IMR-90 (cell line): ENCODE results near the gene UBASH3A. TPM values are rescaled to one million over a fixed set of nuclear protein-coding genes. Genes with fewer than 3 reads are reported as not detected.

Experiments
- ATAC-seq: fragments of 200-7000 bp; cut with Tn5 transposase; 2 replicates; pipeline ENCODE4 v1.9.1; 2020; ENCODE audit warnings: low read depth, mild to moderate bottlenecking, moderate library complexity
- BruUV-seq: library from RNA; stranded (reverse); fragments of 400-500 nt; replicated peaks from 2 replicates; lab custom pipeline; 2021; lab: Mats Ljungman, UMichigan
- CTCF ChIA-PET: fragments of 300-600 bp; formaldehyde crosslinking; extraction: SDS; loops from one replicate; lab custom pipeline; 2021; ENCODE audit warnings: antibody characterized with exemption; lab: Yijun Ruan, JAX
- POLR2A ChIA-PET: fragments of 300-600 bp; sonication (Branson Sonifier 250); formaldehyde crosslinking; loops from one replicate; lab custom pipeline; 2022; ENCODE audit warnings: antibody characterized with exemption; ENCODE audit not compliant: unreplicated experiment; lab: Charles Lee
- DNase-seq: peaks from one replicate; pipeline ENCODE4 v3.0.0; 2013
- H2AFZ ChIP-seq: replicated peaks from 2 replicates; pipeline ENCODE3; 2013; ENCODE audit warnings: low read length, mild to moderate bottlenecking; ENCODE audit not compliant: poor library complexity
- H2AK5ac ChIP-seq: 2 replicates; pipeline ENCODE4 v1.6.1; 2013; ENCODE audit warnings: low read depth, low read length, inconsistent platforms
- H2AK9ac ChIP-seq: replicated peaks from 2 replicates; pipeline ENCODE3; 2013; ENCODE audit warnings: mild to moderate bottlenecking, low read depth, low read length, moderate library complexity; ENCODE audit not compliant: poor library complexity
- H2BK120ac ChIP-seq: 2 replicates; pipeline ENCODE4 v1.6.1; 2013; ENCODE audit warnings: low read depth, low read length, inconsistent platforms
- H2BK15ac ChIP-seq: 3 replicates; pipeline ENCODE4 v1.6.1; 2013; ENCODE audit warnings: low read depth, low read length, inconsistent platforms
- H2BK20ac ChIP-seq: 2 replicates; pipeline ENCODE4 v1.6.1; 2013; ENCODE audit warnings: low read depth, mild to moderate bottlenecking, inconsistent platforms, low read length, moderate library complexity
- H2BK5ac ChIP-seq: 2 replicates; pipeline ENCODE4 v1.6.1; 2013; ENCODE audit warnings: mild to moderate bottlenecking, low read depth, low read length, inconsistent platforms; ENCODE audit not compliant: poor library complexity, severe bottlenecking
- H3K14ac ChIP-seq: replicated peaks from 2 replicates; pipeline ENCODE4 v1.6.1; 2013; ENCODE audit warnings: low read depth, low read length, inconsistent platforms
- H3K18ac ChIP-seq: 2 replicates; pipeline ENCODE4 v1.6.1; 2013; ENCODE audit warnings: low read depth, low read length, control low read depth
- H3K23ac ChIP-seq: 2 replicates; pipeline ENCODE4 v1.6.1; 2013; ENCODE audit warnings: low read depth, low read length, inconsistent platforms
- H3K27ac ChIP-seq: 2 replicates; pipeline ENCODE4 v1.5.1; 2013; ENCODE audit warnings: mild to moderate bottlenecking, control low read depth, low read length; ENCODE audit not compliant: insufficient read depth
- H3K27me3 ChIP-seq: 2 replicates; pipeline ENCODE4 v1.6.1; 2013; ENCODE audit warnings: low read length; ENCODE audit not compliant: control insufficient read depth, insufficient read depth
- H3K36me3 ChIP-seq: 2 replicates; pipeline ENCODE4 v1.6.1; 2013; ENCODE audit warnings: low read length, mixed read lengths; ENCODE audit not compliant: control insufficient read depth, insufficient read depth
- H3K4ac ChIP-seq: 2 replicates; pipeline ENCODE4 v1.6.1; 2013; ENCODE audit warnings: low read depth, low read length, inconsistent platforms
- H3K4me1 ChIP-seq: 2 replicates; pipeline ENCODE4 v1.6.1; 2013; ENCODE audit warnings: low read length, mixed read lengths; ENCODE audit not compliant: control insufficient read depth, insufficient read depth
- H3K4me2 ChIP-seq: 2 replicates; pipeline ENCODE4 v1.6.1; 2013; ENCODE audit warnings: low read depth, mild to moderate bottlenecking, control low read depth, low read length, moderate library complexity
- H3K4me3 ChIP-seq: 2 replicates; pipeline ENCODE4 v1.5.1; 2013; ENCODE audit warnings: low read depth, mild to moderate bottlenecking, control low read depth, low read length, moderate library complexity; ENCODE audit not compliant: insufficient read depth
- H3K56ac ChIP-seq: 2 replicates; pipeline ENCODE4 v1.6.1; 2013; ENCODE audit warnings: low read length, inconsistent platforms; ENCODE audit not compliant: insufficient read depth; ENCODE audit errors: extremely low read depth
- H3K79me1 ChIP-seq, 2 experiments: 2 replicates each; pipeline ENCODE4 v1.6.1; 2013; ENCODE audit warnings: low read length in 2 of 2, inconsistent platforms in 1 of 2, low read depth in 1 of 2
- H3K9ac ChIP-seq: 2 replicates; pipeline ENCODE4 v1.6.1; 2013; ENCODE audit warnings: low read depth, low read length, control low read depth
- H3K9me1 ChIP-seq: 2 replicates; pipeline ENCODE4 v1.6.1; 2013; ENCODE audit warnings: low read length, inconsistent platforms; ENCODE audit not compliant: insufficient read depth
- H3K9me3 ChIP-seq: 2 replicates; pipeline ENCODE4 v1.6.1; 2013; ENCODE audit warnings: low read length; ENCODE audit not compliant: control insufficient read depth, insufficient read depth
- H4K20me1 ChIP-seq: 2 replicates; pipeline ENCODE4 v1.6.1; 2013; ENCODE audit warnings: low read length, inconsistent platforms; ENCODE audit not compliant: insufficient read depth
- H4K5ac ChIP-seq: 2 replicates; pipeline ENCODE4 v1.6.1; 2013; ENCODE audit warnings: mild to moderate bottlenecking, low read depth, low read length, control low read depth
- H4K8ac ChIP-seq, 2 experiments: 2 replicates each; pipeline ENCODE4 v1.6.1; 2013; ENCODE audit warnings: low read depth in 2 of 2, low read length in 2 of 2, control low read depth in 1 of 2, inconsistent platforms in 1 of 2
- H4K91ac ChIP-seq: 2 replicates; pipeline ENCODE4 v1.6.1; 2013; ENCODE audit warnings: low read depth, low read length, inconsistent platforms; ENCODE audit not compliant: insufficient read depth
- BHLHE40 ChIP-seq: fragments of 150-350 bp; IDR thresholded peaks from 2 replicates; pipeline ENCODE4 v1.6.1; 2016; ENCODE audit warnings: mild to moderate bottlenecking, low read depth, low read length
- CHD1 ChIP-seq: IDR thresholded peaks from 2 replicates; pipeline ENCODE4 v1.6.1; 2012; ENCODE audit warnings: low read depth, low read length, improper control_type of control experiment
- NFE2L2 ChIP-seq: fragments of 150-350 bp; IDR thresholded peaks from 2 replicates; pipeline ENCODE4 v1.6.1; 2016; ENCODE audit warnings: low read depth, mild to moderate bottlenecking, low read length
- SMC3 ChIP-seq: fragments of 150-350 bp; IDR thresholded peaks from 2 replicates; pipeline ENCODE4 v1.6.1; 2016; ENCODE audit warnings: low read depth, mild to moderate bottlenecking, antibody characterized with exemption, low read length, moderate library complexity
- WGBS, 2 experiments: methylation state at CpG; one replicate each; pipeline versions ENCODE4 v1.1.5 to v1.1.7; 2013; ENCODE audit warnings: missing lambda C conversion rate in 2 of 2; ENCODE audit not compliant: insufficient read length in 1 of 2; ENCODE audit errors: extremely low coverage in 2 of 2; 5-methylcytosine and 5-hydroxymethylcytosine counted together
- dilution Hi-C: fragments of 300-500 bp; cut with HindIII; formaldehyde crosslinking; loops from one replicate; pipeline ENCODE4 v1.14.3; 2018; ENCODE audit warnings: low sequenced_read_pairs; ENCODE audit not compliant: unreplicated experiment
- in situ Hi-C: fragments of 300-500 bp; cut with MboI; formaldehyde crosslinking; loops from 3 replicates; pipeline ENCODE4 v1.14.3; 2019; ENCODE audit warnings: low sequenced_read_pairs, inconsistent platforms, mixed read lengths
- intact Hi-C: fragments of 100-400 bp; cut with micrococcal nuclease; formaldehyde crosslinking; loops from 2 replicates; pipeline ENCODE4 v1.10.0; 2022
- polyA plus RNA-seq, 3 experiments: library from polyadenylated mRNA; depleted of rRNA; stranded (reverse); fragments of >200 nt; gene quantifications; 2 replicates each; pipeline ENCODE4 v1.2.3, GENCODE V29; 2012; ENCODE audit warnings: low replicate concordance in 1 of 3
- total RNA-seq: library from RNA; depleted of rRNA; stranded (reverse); fragments of >200 nt; gene quantifications from 2 replicates; pipeline ENCODE4 v1.2.3, GENCODE V29; 2012
- TF ChIP-seq, protein P1 (sequence below): fragments of 150-350 bp; IDR thresholded peaks from 2 replicates; pipeline ENCODE4 v1.6.1; 2017; ENCODE audit warnings: mild to moderate bottlenecking, antibody characterized with exemption, low read length, low read depth

UBASH3A gene
- total and polyA plus RNA-seq, 2 of the 4 experiments (the other 2 are of a cell fraction), result not detected

- no peak overlapping the region for H2AK9ac ChIP-seq
- CTCF ChIA-PET, result no interaction called here
- no peak overlapping the region for H3K14ac ChIP-seq
- H3K27me3 ChIP-seq, result peaks cover 15% of the 10 kb centered on the region; the same call in 1 of the 2 replicates
- H3K23ac ChIP-seq, result no peak overlapping the region
- H3K9me1 ChIP-seq, result no peaks in the 10 kb centered on the region
- no peak overlapping the region for H2AK5ac ChIP-seq
- H3K9ac ChIP-seq, result no peak overlapping the region
- no peak overlapping the region for H2BK120ac ChIP-seq
- H3K9me3 ChIP-seq, result no peaks in the 10 kb centered on the region
- ATAC-seq (no peak), DNase-seq (no peak)
- H4K20me1 ChIP-seq, result no peaks in the 10 kb centered on the region
- H4K5ac ChIP-seq, result no peak overlapping the region
- H2BK5ac ChIP-seq, result no peak overlapping the region
- H4K8ac ChIP-seq, result no peak overlapping the region
- no peak overlapping the region for H3K27ac ChIP-seq
- no peak overlapping the region for H2BK15ac ChIP-seq
- H3K36me3 ChIP-seq, result no peaks in the 10 kb centered on the region
- H3K18ac ChIP-seq, result no peak overlapping the region
- H3K4me3 ChIP-seq, result no peak overlapping the region
- intact Hi-C loops, result no loop called here
- H3K4ac ChIP-seq, result no peak overlapping the region
- no peak overlapping the region for H2AFZ ChIP-seq
- H4K91ac ChIP-seq, result no peak overlapping the region
- H3K79me1 ChIP-seq, result no peaks in the 10 kb centered on the region
- H3K4me1 ChIP-seq, result no peaks in the 10 kb centered on the region
- no peak for TF ChIP-seq CHD1
- TF ChIP-seq, protein P1, sequence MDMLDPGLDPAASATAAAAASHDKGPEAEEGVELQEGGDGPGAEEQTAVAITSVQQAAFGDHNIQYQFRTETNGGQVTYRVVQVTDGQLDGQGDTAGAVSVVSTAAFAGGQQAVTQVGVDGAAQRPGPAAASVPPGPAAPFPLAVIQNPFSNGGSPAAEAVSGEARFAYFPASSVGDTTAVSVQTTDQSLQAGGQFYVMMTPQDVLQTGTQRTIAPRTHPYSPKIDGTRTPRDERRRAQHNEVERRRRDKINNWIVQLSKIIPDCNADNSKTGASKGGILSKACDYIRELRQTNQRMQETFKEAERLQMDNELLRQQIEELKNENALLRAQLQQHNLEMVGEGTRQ, result no peak
- TF ChIP-seq BHLHE40, result no peak
- no peak for TF ChIP-seq SMC3
- TF ChIP-seq NFE2L2, result no peak
- BruUV-seq, result no TSS peak
- POLR2A ChIA-PET, result no interaction called here
- dilution Hi-C loops, result no loop called here
- H3K56ac ChIP-seq, result no peak overlapping the region
- H3K4me2 ChIP-seq, result no peak overlapping the region
- no peak overlapping the region for H2BK20ac ChIP-seq
- WGBS, 2 experiments, result no CpG with 5 or more reads among the region's 6 CpGs
- in situ Hi-C loops, result no loop called here
Observed at GRCh38 chr21:42365770-42366169, 37.9 kb upstream of the UBASH3A start.
